RWPE1 (cell line): ENCODE data around the gene PHACTR2.
A peak's percentile ranks its signal among the peaks of the same experiment; 100 is the strongest.
"Not testable (repeated sequence)": the region's sequence is repeated elsewhere in the genome, so short reads cannot be mapped to it uniquely, and the experiment has no call there.

ENCODE experiments used
- CTCF ChIA-PET: fragments of 350-600 bp; sonication (Branson Sonifier 250); formaldehyde crosslinking; extraction: SDS; loops from one replicate; lab custom pipeline; 2021; lab: Yijun Ruan, JAX
- POLR2A ChIA-PET: fragments of 400-600 bp; formaldehyde crosslinking; extraction: SDS; loops from one replicate; lab custom pipeline; 2020; ENCODE audit warnings: antibody characterized with exemption; ENCODE audit not compliant: low non-redundant PET; lab: Yijun Ruan, JAX
- DNase-seq: peaks from one replicate; pipeline ENCODE4 v3.0.0; 2012; ENCODE audit warnings: low spot score
- H3K27ac ChIP-seq: fragments of 450-650 bp; 2 replicates; pipeline ENCODE4 v1.5.1; 2017
- CTCF ChIP-seq: fragments of 450-650 bp; conservative IDR thresholded peaks from 2 replicates; pipeline ENCODE4 v1.5.1; 2017; ENCODE audit warnings: low read depth, mild to moderate bottlenecking

Gene PHACTR2

GRCh38 chr6:143642403-143642802 is 35.4 kb upstream of the PHACTR2 start:
- DNase-seq = no peak
- ChIA-PET POLR2A (interaction anchor here (0.5 kb wide), 1 partner anchor 136 kb away, joined by 3 read pairs; no protein-coding TSS in a partner anchor), CTCF (no interaction called here)
- TF ChIP-seq CTCF = no peak
- no peak overlapping the region for H3K27ac ChIP-seq

GRCh38 chr6:143647191-143647590 is 30.6 kb upstream of the PHACTR2 start:
- ChIA-PET POLR2A (no interaction called here), CTCF (no interaction called here)
- TF ChIP-seq CTCF = no peak
- no peak for DNase-seq
- no peak overlapping the region for H3K27ac ChIP-seq

- TF ChIP-seq CTCF = no peak
- no peak overlapping the region for H3K27ac ChIP-seq
- DNase-seq = no peak
- CTCF ChIA-PET = no interaction called here
- POLR2A ChIA-PET = no interaction called here
Measured at GRCh38 chr6:143647732-143648131, 30.0 kb upstream of the PHACTR2 start.

GRCh38 chr6:143649319-143649718 is 28.4 kb upstream of the PHACTR2 start:
- CTCF ChIA-PET = interaction anchor here (0.5 kb wide), 1 partner anchor 74 kb away, joined by 4 read pairs; no protein-coding TSS in a partner anchor
- POLR2A ChIA-PET, DNase-seq, H3K27ac ChIP-seq: not testable (repeated sequence)

GRCh38 chr6:143651328-143651727 is 26.4 kb upstream of the PHACTR2 start:
- H3K27ac ChIP-seq, POLR2A ChIA-PET, DNase-seq, CTCF ChIA-PET: not testable (repeated sequence)

- ChIA-PET CTCF (no interaction called here), POLR2A (no interaction called here)
- no peak for DNase-seq
- H3K27ac ChIP-seq = peak overlapping the region; percentile 88
- no peak for TF ChIP-seq CTCF
Measured at GRCh38 chr6:143652841-143653331, 24.9 kb upstream of the PHACTR2 start.

GRCh38 chr6:143655541-143655940 is 22.2 kb upstream of the PHACTR2 start:
- POLR2A ChIA-PET = no interaction called here
- no peak for DNase-seq

More at GRCh38 chr6:143655541-143655940, 22.2 kb upstream of the PHACTR2 start:
- no peak overlapping the region for H3K27ac ChIP-seq
- CTCF ChIA-PET = no interaction called here
- TF ChIP-seq CTCF = no peak
